ENCODE results near the gene ATP1A4.

Gene ATP1A4

GRCh38 chr1:160200786-160201185, 49.4 kb downstream of the ATP1A4 start:
- no peaks in the 10 kb centered on the region for H3K27me3 ChIP-seq
- H3K27ac ChIP-seq = no peak overlapping the region
- peaks cover 17 to 28% (median 18%) of the 10 kb centered on the region in 10 experiments for H3K4me1 ChIP-seq
- H4K20me1 ChIP-seq = peaks cover 0 to 4% (median 0%) of the 10 kb centered on the region in 11 experiments; a peak in 2 of 22 replicates
- H3K4me2 ChIP-seq = peak overlapping the region in 2 of 11 experiments; percentile 9 to 46; a peak in 3 of 22 replicates
- H3K9me3 ChIP-seq (replicated peaks in 1 of 11) = no peaks in the 10 kb centered on the region
- no peak overlapping the region for H3K9ac ChIP-seq
- H3K4me3 ChIP-seq = no peak overlapping the region
- H3K36me3 ChIP-seq = no peaks in the 10 kb centered on the region
- TF ChIP-seq Cebpa-rat (IDR thresholded peaks at IDR 0.05) = no peak

- Histone ChIP-seq H3K4me1 (peaks cover 44 to 66% (median 57%) of the 10 kb centered on the region in 10 experiments), H3K9me3 (replicated peaks in 1 of 11) (no peaks in the 10 kb centered on the region), H3K4me3 (peak overlapping the region; percentile 23 to 98 (median 82); a peak in 17 of 20 replicates), H3K27me3 (no peaks in the 10 kb centered on the region), H3K36me3 (peaks cover under 1 to 27% (median 24%) of the 10 kb centered on the region in 11 experiments; a peak in 21 of 22 replicates), H3K9ac (peak overlapping the region; percentile 39 to 99 (median 70); a peak in 21 of 22 replicates), H3K4me2 (peak overlapping the region; percentile 81 to 98 (median 91)), H4K20me1 (peaks cover 19 to 43% (median 37%) of the 10 kb centered on the region in 11 experiments), H3K27ac (peak overlapping the region; percentile 60 to 98 (median 81); a peak in 21 of 22 replicates)
- no peak for TF ChIP-seq Cebpa-rat (IDR thresholded peaks at IDR 0.05)
Measured at GRCh38 chr1:160204526-160205241, 53.3 kb downstream of the ATP1A4 start.

GRCh38 chr1:160205242-160206035, 54.0 kb downstream of the ATP1A4 start, which contains the start of gene PEA15:
Gene PEA15, plus strand, starts transcription at chr1:160205384. Its CDS starts 6,161 bp downstream, at chr1:160211545.
- Histone ChIP-seq H3K4me3 (peak within 1 kb of the TSS; percentile 74 to 99 (median 95)), H3K27ac (peak within 1 kb of the TSS; percentile 84 to 98 (median 92)), H4K20me1 (peaks cover 23 to 50% (median 45%) of the 10 kb centered on the region in 11 experiments), H3K36me3 (peaks cover 7 to 34% (median 31%) of the 10 kb centered on the region in 11 experiments; a peak in 21 of 22 replicates), H3K27me3 (no peaks in the 10 kb centered on the region), H3K4me2 (peak within 1 kb of the TSS; percentile 91 to 99 (median 96)), H3K9me3 (replicated peaks in 1 of 11) (no peaks in the 10 kb centered on the region), H3K4me1 (peaks cover 52 to 73% (median 65%) of the 10 kb centered on the region in 10 experiments), H3K9ac (peak within 1 kb of the TSS; percentile 92 to 99 (median 96))
- TF ChIP-seq Cebpa-rat (IDR thresholded peaks at IDR 0.05) = no peak

GRCh38 chr1:160206036-160206389, 54.6 kb downstream of the ATP1A4 start:
- Histone ChIP-seq H3K9me3 (replicated peaks in 1 of 11) (no peaks in the 10 kb centered on the region), H3K4me2 (peak overlapping the region; percentile 86 to 99 (median 96)), H3K27ac (peak overlapping the region; percentile 84 to 98 (median 92)), H3K27me3 (no peaks in the 10 kb centered on the region), H3K4me1 (peaks cover 52 to 71% (median 69%) of the 10 kb centered on the region in 10 experiments), H4K20me1 (peaks cover 23 to 55% (median 50%) of the 10 kb centered on the region in 11 experiments), H3K4me3 (peak overlapping the region; percentile 74 to 99 (median 95)), H3K36me3 (peaks cover 13 to 40% (median 37%) of the 10 kb centered on the region in 11 experiments), H3K9ac (peak overlapping the region; percentile 92 to 99 (median 96))
- TF ChIP-seq Cebpa-rat (IDR thresholded peaks at IDR 0.05) = no peak

GRCh38 chr1:160206421-160207117, 55.2 kb downstream of the ATP1A4 start:
- Histone ChIP-seq H3K9ac (peak overlapping the region; percentile 92 to 99 (median 96); a peak in 21 of 22 replicates), H3K4me3 (peak overlapping the region; percentile 74 to 99 (median 95); a peak in 19 of 20 replicates), H3K4me2 (peak overlapping the region; percentile 86 to 99 (median 96)), H3K4me1 (peaks cover 52 to 76% (median 69%) of the 10 kb centered on the region in 10 experiments), H3K27me3 (no peaks in the 10 kb centered on the region), H3K36me3 (peaks cover 18 to 46% (median 42%) of the 10 kb centered on the region in 11 experiments), H3K27ac (peak overlapping the region in 9 of 11 experiments; percentile 86 to 98 (median 93); a peak in 19 of 22 replicates), H4K20me1 (peaks cover 23 to 60% (median 56%) of the 10 kb centered on the region in 11 experiments), H3K9me3 (replicated peaks in 1 of 11) (no peaks in the 10 kb centered on the region)
- TF ChIP-seq Cebpa-rat (IDR thresholded peaks at IDR 0.05) = no peak

GRCh38 chr1:160207118-160207650, 55.8 kb downstream of the ATP1A4 start:
- peaks cover 52 to 76% (median 69%) of the 10 kb centered on the region in 10 experiments for H3K4me1 ChIP-seq

GRCh38 chr1:160207771-160208556, 56.6 kb downstream of the ATP1A4 start:
- no peak for TF ChIP-seq Cebpa-rat (IDR thresholded peaks at IDR 0.05)
- Histone ChIP-seq H3K4me2 (peak overlapping the region in 10 of 11 experiments; percentile 21 to 99 (median 95); a peak in 19 of 22 replicates), H3K9ac (no peak overlapping the region), H4K20me1 (peaks cover 23 to 70% (median 59%) of the 10 kb centered on the region in 11 experiments), H3K36me3 (peaks cover 32 to 60% (median 56%) of the 10 kb centered on the region in 11 experiments), H3K4me1 (peaks cover 52 to 76% (median 69%) of the 10 kb centered on the region in 10 experiments), H3K27me3 (no peaks in the 10 kb centered on the region), H3K9me3 (replicated peaks in 1 of 11) (no peaks in the 10 kb centered on the region), H3K27ac (peak overlapping the region in 2 of 11 experiments; percentile 89 to 96; a peak in 3 of 22 replicates), H3K4me3 (no peak overlapping the region)

More at GRCh38 chr1:160207118-160207650, 55.8 kb downstream of the ATP1A4 start:
- H3K4me2 ChIP-seq = peak overlapping the region; percentile 86 to 99 (median 96)
- peak overlapping the region in 1 of 11 experiments; percentile 98; a peak in 1 of 22 replicates for H3K9ac ChIP-seq
- TF ChIP-seq Cebpa-rat (IDR thresholded peaks at IDR 0.05) = no peak
- no peaks in the 10 kb centered on the region for H3K9me3 ChIP-seq (replicated peaks in 1 of 11)
- H4K20me1 ChIP-seq = peaks cover 23 to 62% (median 59%) of the 10 kb centered on the region in 11 experiments
- H3K4me3 ChIP-seq = peak overlapping the region in 1 of 10 experiments; percentile 6; a peak in 2 of 20 replicates
- no peaks in the 10 kb centered on the region for H3K27me3 ChIP-seq
- H3K36me3 ChIP-seq = peaks cover 25 to 52% (median 49%) of the 10 kb centered on the region in 11 experiments
- H3K27ac ChIP-seq = peak overlapping the region in 6 of 11 experiments; percentile 5 to 98 (median 92); a peak in 7 of 22 replicates
